ENCODE data around the gene CLASP2. TPM values are rescaled to one million over a fixed set of nuclear protein-coding genes. Genes with fewer than 3 reads are reported as not detected.
"Not testable (repeated sequence)": the region's sequence is repeated elsewhere in the genome, so short reads cannot be mapped to it uniquely, and the experiment has no call there.

Gene CLASP2
- total and polyA plus RNA-seq, 2 of the 4 experiments (the other 2 are of a cell fraction): 11.9 to 49.1 TPM

- H3K4me1 ChIP-seq (ENCODE audit: control insufficient read depth, insufficient read depth, low read length); H3K27me3 ChIP-seq (ENCODE audit: control insufficient read depth, insufficient read depth, low read length); H3K56ac ChIP-seq (ENCODE audit: extremely low read depth, insufficient read depth, low read length); H2BK15ac ChIP-seq (ENCODE audit: low read depth, low read length); H2BK120ac ChIP-seq (ENCODE audit: low read depth, low read length); H3K79me1 ChIP-seq (ENCODE audit: low read depth in 1 of 2, low read length in 2 of 2); ATAC-seq (ENCODE audit: low read depth); DNase-seq; H2BK20ac ChIP-seq (ENCODE audit: low read depth, low read length); H3K9ac ChIP-seq (ENCODE audit: low read depth, low read length); H2AFZ ChIP-seq (replicated peaks; ENCODE audit: low read length, poor library complexity); H3K14ac ChIP-seq (replicated peaks; ENCODE audit: low read depth, low read length); H2AK9ac ChIP-seq (replicated peaks; ENCODE audit: low read depth, low read length, poor library complexity); H3K36me3 ChIP-seq (ENCODE audit: control insufficient read depth, insufficient read depth, low read length); intact Hi-C loops (cut with micrococcal nuclease); H4K8ac ChIP-seq (ENCODE audit: low read depth in 2 of 2, low read length in 2 of 2); H2BK5ac ChIP-seq (ENCODE audit: low read depth, low read length, poor library complexity, severe bottlenecking); H3K18ac ChIP-seq (ENCODE audit: low read depth, low read length); H3K4me3 ChIP-seq (ENCODE audit: insufficient read depth, low read depth, low read length); H2AK5ac ChIP-seq (ENCODE audit: low read depth, low read length); H3K4ac ChIP-seq (ENCODE audit: low read depth, low read length); H3K4me2 ChIP-seq (ENCODE audit: low read depth, low read length); H4K5ac ChIP-seq (ENCODE audit: low read depth, low read length); dilution Hi-C loops (cut with HindIII; ENCODE audit: low sequenced_read_pairs, unreplicated experiment); H4K20me1 ChIP-seq (ENCODE audit: insufficient read depth, low read length); H3K23ac ChIP-seq (ENCODE audit: low read depth, low read length); H4K91ac ChIP-seq (ENCODE audit: insufficient read depth, low read depth, low read length); in situ Hi-C loops (cut with MboI; ENCODE audit: low sequenced_read_pairs); POLR2A ChIA-PET (ENCODE audit: unreplicated experiment); H3K9me3 ChIP-seq (ENCODE audit: control insufficient read depth, insufficient read depth, low read length); H3K27ac ChIP-seq (ENCODE audit: insufficient read depth, low read length); BruUV-seq (replicated peaks); H3K9me1 ChIP-seq (ENCODE audit: insufficient read depth, low read length): not testable (repeated sequence)
- no CpG with 5 or more reads among the region's 1 CpG for WGBS, 2 experiments (ENCODE audit: extremely low coverage in 2 of 2, insufficient read length in 1 of 2)
- CTCF ChIA-PET: interaction anchor here (1.3 kb wide), 1 partner anchor 33 kb away, joined by 3 read pairs; no protein-coding TSS in a partner anchor
Observed at GRCh38 chr3:33754391-33754790, 36.3 kb upstream of the CLASP2 start.

All from IMR-90 (cell line).